Body of pancreas (tissue), 4 donors: ENCODE results near the gene STIL. TPM values are rescaled to one million over a fixed set of nuclear protein-coding genes. Genes with fewer than 3 reads are reported as not detected.

Source experiments
- ATAC-seq: fragments of 150-250 bp; one replicate; pipeline ENCODE4 v1.9.1; 2016
- DNase-seq, 4 donors: peaks; one replicate each; pipeline ENCODE4 v3.0.0-alpha.2; 2019
- H3K27ac ChIP-seq, 4 donors: fragments of 200-600 bp; sonication (generic); 1 replicate in 3 of 4; 2 replicates in 1 of 4; pipeline versions ENCODE4 v1.5.1 to v1.6.1; 2016 to 2019; ENCODE audit warnings: mild to moderate bottlenecking in 1 of 4, mixed read lengths in 1 of 4, moderate library complexity in 1 of 4
- H3K27me3 ChIP-seq, 2 donors: fragments of 200-600 bp; sonication (generic); one replicate each; pipeline ENCODE4 v1.6.0; 2016; ENCODE audit warnings: mild to moderate bottlenecking in 1 of 2
- H3K36me3 ChIP-seq, 2 donors: fragments of 200-600 bp; sonication (generic); replicated peaks in 1 of 2; 2 replicates each; pipeline ENCODE4 v1.5.1; 2016; ENCODE audit warnings: low read depth in 2 of 2; ENCODE audit not compliant: insufficient read depth in 1 of 2
- H3K4me1 ChIP-seq: fragments of 200-600 bp; sonication (generic); one replicate; pipeline ENCODE4 v1.6.0; 2016
- H3K4me3 ChIP-seq, 2 donors: fragments of 200-600 bp; sonication (generic); 1 replicate in 1 of 2; 2 replicates in 1 of 2; pipeline ENCODE4 v1.5.1; 2016 to 2019
- H3K9me3 ChIP-seq, 3 donors: fragments of 200-600 bp; sonication (generic); 1 replicate in 2 of 3; 2 replicates in 1 of 3; pipeline ENCODE4 v1.5.1; 2016
- POLR2A ChIP-seq, 3 donors: fragments of 450-650 bp; IDR thresholded peaks; one replicate each; pipeline ENCODE4 v1.6.1; 2016; ENCODE audit warnings: antibody characterized with exemption in 3 of 3, mild to moderate bottlenecking in 2 of 3
- WGBS, 2 donors: methylation state at CpG; one replicate each; pipeline ENCODE4 v1.1.5; 2017; 5-methylcytosine and 5-hydroxymethylcytosine counted together
- intact Hi-C: fragments of 100-400 bp; cut with DNase I; formaldehyde crosslinking; loops from one replicate; pipeline ENCODE4 v1.15.1; 2023
- total RNA-seq, 2 donors: library from RNA; depleted of rRNA; stranded (reverse); fragments of >200 nt; gene quantifications; one replicate each; pipeline ENCODE4 v1.1.0, GENCODE V29; 2016
- TF ChIP-seq, protein P1 (sequence below), 7 experiments: fragments of 450-650 bp in 4 of 7; fragments of 200-600 bp in 3 of 7; sonication (generic) in 3 of 7; IDR thresholded peaks; one replicate each; pipeline ENCODE4 v1.5.1; 2016 to 2019; ENCODE audit warnings: antibody characterized with exemption in 7 of 7

STIL gene
- total RNA-seq, 2 donors from 2014 or later, result 0.52 TPM; not detected in 1

DNA sequence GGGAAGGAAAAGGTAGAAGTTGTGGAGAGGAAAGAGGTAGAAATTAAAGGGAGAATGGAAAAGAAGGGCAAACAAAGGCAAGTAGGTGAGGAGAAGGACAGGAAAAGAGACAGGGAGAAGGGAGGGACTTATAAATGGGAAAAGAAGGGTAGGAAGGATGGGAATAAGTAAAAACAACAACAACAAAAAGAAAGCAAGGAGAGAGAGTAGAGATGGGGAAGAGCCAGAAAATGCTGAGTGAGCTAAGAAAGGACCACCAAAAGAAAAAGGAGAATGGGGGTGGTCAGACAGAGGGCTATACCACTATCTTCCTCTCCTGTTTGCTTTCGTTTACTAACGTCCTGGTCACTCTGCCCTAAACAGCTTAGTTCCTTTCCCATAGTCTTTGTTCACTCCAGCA is 17.9 kb upstream of the STIL start:
- Histone ChIP-seq H3K9me3 (no peaks in the 10 kb centered on the region), H3K27ac (peak overlapping the region in 2 of 4 donors; percentile 39 to 98), H3K36me3 (no peaks in the 10 kb centered on the region), H3K4me1 (peaks cover 34% of the 10 kb centered on the region), H3K27me3 (no peaks in the 10 kb centered on the region), H3K4me3 (no peak overlapping the region)
- no peak for ATAC-seq
- DNase-seq, result no peak
- no peak for TF ChIP-seq POLR2A (IDR thresholded peaks at IDR 0.05)
- TF ChIP-seq, protein P1, sequence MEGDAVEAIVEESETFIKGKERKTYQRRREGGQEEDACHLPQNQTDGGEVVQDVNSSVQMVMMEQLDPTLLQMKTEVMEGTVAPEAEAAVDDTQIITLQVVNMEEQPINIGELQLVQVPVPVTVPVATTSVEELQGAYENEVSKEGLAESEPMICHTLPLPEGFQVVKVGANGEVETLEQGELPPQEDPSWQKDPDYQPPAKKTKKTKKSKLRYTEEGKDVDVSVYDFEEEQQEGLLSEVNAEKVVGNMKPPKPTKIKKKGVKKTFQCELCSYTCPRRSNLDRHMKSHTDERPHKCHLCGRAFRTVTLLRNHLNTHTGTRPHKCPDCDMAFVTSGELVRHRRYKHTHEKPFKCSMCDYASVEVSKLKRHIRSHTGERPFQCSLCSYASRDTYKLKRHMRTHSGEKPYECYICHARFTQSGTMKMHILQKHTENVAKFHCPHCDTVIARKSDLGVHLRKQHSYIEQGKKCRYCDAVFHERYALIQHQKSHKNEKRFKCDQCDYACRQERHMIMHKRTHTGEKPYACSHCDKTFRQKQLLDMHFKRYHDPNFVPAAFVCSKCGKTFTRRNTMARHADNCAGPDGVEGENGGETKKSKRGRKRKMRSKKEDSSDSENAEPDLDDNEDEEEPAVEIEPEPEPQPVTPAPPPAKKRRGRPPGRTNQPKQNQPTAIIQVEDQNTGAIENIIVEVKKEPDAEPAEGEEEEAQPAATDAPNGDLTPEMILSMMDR (IDR thresholded peaks at IDR 0.05), result no peak
- 80 to 90% methylated on average over 2 of the region's 2 CpGs for WGBS, 2 donors
- intact Hi-C loops, result no loop called here

DNA sequence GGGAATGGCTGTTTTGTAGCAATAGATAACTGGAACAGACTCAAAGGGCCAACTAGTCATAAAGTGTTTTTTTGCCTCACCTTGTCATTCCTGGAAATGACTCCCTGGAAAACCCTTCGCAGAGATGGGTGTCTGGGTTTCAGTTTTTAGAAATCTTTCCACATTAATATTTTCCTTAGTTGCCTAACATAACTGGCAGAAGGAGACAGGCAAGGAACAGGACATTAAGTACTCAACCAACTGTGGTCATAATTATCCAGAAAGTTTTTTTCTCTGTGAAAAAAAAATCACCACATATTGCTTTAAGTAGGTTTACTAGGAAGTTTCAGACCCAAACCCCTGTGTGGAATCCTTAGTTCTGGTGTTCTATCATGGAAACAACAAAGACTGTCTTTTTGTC is 16.3 kb upstream of the STIL start:
- no peaks in the 10 kb centered on the region for H3K9me3 ChIP-seq
- 78 to 96% methylated on average over 1 of the region's 1 CpG for WGBS, 2 donors
- H3K4me1 ChIP-seq, result peaks cover 21% of the 10 kb centered on the region
- no peak overlapping the region for H3K4me3 ChIP-seq
- ATAC-seq, result no peak
- no peak for DNase-seq
- H3K27ac ChIP-seq, result peak overlapping the region in 1 of 4 donors; percentile 21
- intact Hi-C loops, result no loop called here
- no peak for TF ChIP-seq POLR2A (IDR thresholded peaks at IDR 0.05)
- TF ChIP-seq, protein P1 (IDR thresholded peaks at IDR 0.05), result no peak
- no peaks in the 10 kb centered on the region for H3K27me3 ChIP-seq
- H3K36me3 ChIP-seq, result no peaks in the 10 kb centered on the region

DNA sequence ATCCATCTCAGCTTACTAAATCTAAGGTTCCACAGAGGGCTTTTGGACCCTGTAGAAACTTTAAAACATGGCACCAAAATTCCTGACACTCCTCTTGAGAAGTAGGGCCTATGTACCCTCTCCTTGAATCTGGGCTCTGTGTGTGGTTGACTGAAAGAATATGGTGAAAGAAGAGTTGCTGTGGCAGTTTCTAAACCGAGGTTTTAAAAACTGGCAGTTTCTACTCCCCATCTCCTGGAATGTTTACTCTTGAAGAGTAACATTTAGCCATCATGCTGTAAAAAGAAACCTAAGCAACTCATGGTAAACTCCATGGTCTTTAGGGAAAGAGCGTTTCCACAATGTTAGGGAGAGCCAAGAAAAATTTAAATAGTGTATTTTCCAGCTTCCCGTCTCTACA is 15.0 kb upstream of the STIL start:
- no peak for ATAC-seq
- Histone ChIP-seq H3K36me3 (no peaks in the 10 kb centered on the region), H3K27ac (no peak overlapping the region), H3K4me1 (peaks cover 26% of the 10 kb centered on the region), H3K27me3 (no peaks in the 10 kb centered on the region), H3K9me3 (no peaks in the 10 kb centered on the region), H3K4me3 (no peak overlapping the region)
- WGBS, 2 donors, result 87 to 89% methylated on average over 3 of the region's 3 CpGs
- intact Hi-C loops, result no loop called here
- no peak for TF ChIP-seq POLR2A (IDR thresholded peaks at IDR 0.05)
- TF ChIP-seq, protein P1 (IDR thresholded peaks at IDR 0.05), result no peak
- no peak for DNase-seq

DNA sequence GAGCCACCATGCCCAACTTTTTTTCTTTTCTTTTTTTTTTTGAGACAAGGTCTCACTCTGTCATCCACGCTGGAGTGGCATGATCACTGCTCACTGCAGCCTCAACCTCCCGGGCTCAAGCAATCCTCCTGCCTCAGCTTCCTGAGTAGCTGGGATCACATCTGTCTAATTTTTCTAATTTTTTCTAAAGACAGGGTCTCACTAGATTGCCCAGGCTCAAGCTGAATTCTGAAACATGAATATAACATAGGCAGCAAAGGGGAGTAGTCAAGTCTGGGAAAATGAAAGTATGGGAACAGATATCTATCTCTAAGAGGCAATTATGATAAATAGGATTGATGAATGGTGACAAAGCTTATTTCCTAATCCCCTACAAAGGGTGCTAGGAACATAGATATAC is 12.3 kb upstream of the STIL start:
- no peak for TF ChIP-seq POLR2A (IDR thresholded peaks at IDR 0.05)
- TF ChIP-seq, protein P1 (IDR thresholded peaks at IDR 0.05), result no peak
- Histone ChIP-seq H3K27ac (peak overlapping the region in 3 of 4 donors; percentile 81 to 89 (median 85)), H3K9me3 (no peaks in the 10 kb centered on the region), H3K4me1 (peaks cover 22% of the 10 kb centered on the region), H3K4me3 (no peak overlapping the region), H3K36me3 (no peaks in the 10 kb centered on the region), H3K27me3 (no peaks in the 10 kb centered on the region)
- no peak for ATAC-seq
- no peak for DNase-seq
- 86 to 89% methylated on average over 2 of the region's 2 CpGs for WGBS, 2 donors
- intact Hi-C loops, result no loop called here

DNA sequence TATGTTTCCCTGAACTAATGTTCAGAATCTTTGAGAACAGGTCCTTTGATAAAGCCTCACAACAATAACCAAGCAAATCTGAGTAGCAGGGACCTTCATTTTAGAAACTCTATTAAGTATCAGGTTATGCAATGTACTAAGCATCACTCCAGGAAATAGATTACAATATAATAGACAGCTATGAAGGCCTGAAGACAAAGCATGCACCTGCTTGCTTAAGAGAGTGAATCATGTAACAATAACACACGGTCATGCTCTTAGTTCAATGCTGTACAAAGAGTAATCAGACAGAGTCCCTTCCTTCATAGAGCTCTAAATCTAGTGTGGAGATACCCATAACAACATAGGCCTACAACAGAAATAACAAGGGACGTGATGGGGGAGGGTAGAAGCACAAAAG is 11.6 kb upstream of the STIL start:
- Histone ChIP-seq H3K4me3 (no peak overlapping the region), H3K9me3 (no peaks in the 10 kb centered on the region), H3K4me1 (peaks cover 22% of the 10 kb centered on the region), H3K27ac (peak overlapping the region in 3 of 4 donors; percentile 81 to 89 (median 85)), H3K27me3 (no peaks in the 10 kb centered on the region), H3K36me3 (no peaks in the 10 kb centered on the region)
- intact Hi-C loops, result no loop called here
- peak in 2 of 3 donors; percentile 12 to 16 for TF ChIP-seq POLR2A (IDR thresholded peaks at IDR 0.05)
- TF ChIP-seq, protein P1 (IDR thresholded peaks at IDR 0.05), result no peak
- 56% methylated on average over 2 of the region's 2 CpGs for WGBS, 2 donors
- ATAC-seq (peak; percentile 79), DNase-seq (peak in 1 of 4 donors; percentile 22)
